K562 (cell line): ENCODE results near the gene NHSL2. TPM values are rescaled to one million over a fixed set of nuclear protein-coding genes. Genes with fewer than 3 reads are reported as not detected.

Experiments used
- ATAC-seq: fragments of 200-7000 bp; cut with Tn5 transposase; 3 replicates; pipeline ENCODE4 v1.9.1; 2020; ENCODE audit warnings: moderate library complexity
- BruUV-seq: library from RNA; stranded (reverse); fragments of 400-500 nt; replicated peaks from 2 replicates; lab custom pipeline; 2021; lab: Mats Ljungman, UMichigan
- CTCF ChIA-PET: fragments of 300-600 bp; formaldehyde crosslinking; extraction: SDS; loops from one replicate; lab custom pipeline; 2021; ENCODE audit warnings: low intra/inter-chr PET ratio; lab: Yijun Ruan, JAX
- POLR2A ChIA-PET: fragments of 300-600, 350-650 bp; sonication (Branson Sonifier 250); formaldehyde crosslinking; extraction: SDS; loops from one replicate; lab custom pipeline; 2021; ENCODE audit warnings: antibody characterized with exemption, inconsistent platforms; lab: Yijun Ruan, JAX
- DNase-seq, 4 experiments: peaks; one replicate each; pipeline versions ENCODE4 v3.0.0 to v3.0.0-alpha.2; 2011 to 2018; ENCODE audit warnings: low spot score in 3 of 4, mixed read lengths in 3 of 4; ENCODE audit errors: extremely low read depth in 1 of 4
- FAIRE-seq: peaks from 2 replicates; lab custom pipeline; 2011; peaks lifted over from hg19 to GRCh38; lab: Jason Lieb, UNC
- H2AFZ ChIP-seq: 2 replicates; pipeline ENCODE4 v1.6.0; 2011; ENCODE audit warnings: low read depth, low read length, control low read depth, inconsistent platforms
- H3K27ac ChIP-seq: fragments of 200-600 bp; 3 replicates; pipeline ENCODE4 v1.8.0; 2011; ENCODE audit warnings: low read depth, mild to moderate bottlenecking, control low read depth, inconsistent platforms, low read length, moderate library complexity, mixed read lengths; ENCODE audit errors: extremely low read depth
- H3K27me3 ChIP-seq, 2 experiments: fragments of 300-600 bp in 1 of 2; 2 replicates in 1 of 2; 3 replicates in 1 of 2; pipeline versions ENCODE4 v1.6.0 to v1.8.0; 2011; ENCODE audit warnings: inconsistent platforms in 2 of 2, low read length in 2 of 2, mild to moderate bottlenecking in 1 of 2, mixed read lengths in 1 of 2, moderate library complexity in 1 of 2; ENCODE audit not compliant: control insufficient read depth in 2 of 2, insufficient read depth in 2 of 2
- H3K36me3 ChIP-seq: fragments of 300-600 bp; 3 replicates; pipeline ENCODE4 v1.8.0; 2011; ENCODE audit warnings: mild to moderate bottlenecking, low read length, inconsistent platforms; ENCODE audit not compliant: control insufficient read depth, insufficient read depth
- H3K4me1 ChIP-seq, 2 experiments: fragments of 200-600 bp in 1 of 2; replicated peaks in 1 of 2; 2 replicates in 1 of 2; 3 replicates in 1 of 2; pipeline versions ENCODE4 v1.5.1 to v1.8.0; 2011; ENCODE audit warnings: inconsistent platforms in 2 of 2, low read length in 2 of 2, mild to moderate bottlenecking in 1 of 2, mixed read lengths in 1 of 2, moderate library complexity in 1 of 2; ENCODE audit not compliant: control insufficient read depth in 2 of 2, insufficient read depth in 2 of 2
- H3K4me2 ChIP-seq: 2 replicates; pipeline ENCODE4 v1.6.1; 2011; ENCODE audit warnings: low read length, control low read depth, inconsistent platforms, mixed read lengths; ENCODE audit not compliant: insufficient read depth
- H3K4me3 ChIP-seq: fragments of 200-600 bp; sonication (generic), shearing (Covaris generic); 2 replicates; pipeline ENCODE4 v1.5.1; 2016; ENCODE audit warnings: control low read depth, inconsistent platforms
- H3K79me2 ChIP-seq: fragments of 200-600 bp; 3 replicates; pipeline ENCODE4 v1.8.0; 2011; ENCODE audit warnings: low read length, inconsistent platforms; ENCODE audit not compliant: control insufficient read depth, insufficient read depth
- H3K9ac ChIP-seq, 2 experiments: 2 replicates each; pipeline versions ENCODE4 v1.6.0 to v1.6.1; 2011; ENCODE audit warnings: low read depth in 2 of 2, low read length in 2 of 2, control low read depth in 1 of 2, inconsistent platforms in 1 of 2, mild to moderate bottlenecking in 1 of 2, mixed read lengths in 1 of 2; ENCODE audit not compliant: insufficient read depth in 1 of 2
- H3K9me1 ChIP-seq: one replicate; pipeline ENCODE4 v1.6.0; 2011; ENCODE audit warnings: inconsistent platforms, mild to moderate bottlenecking, low read length, moderate library complexity; ENCODE audit not compliant: control insufficient read depth, insufficient read depth
- H3K9me3 ChIP-seq: replicated peaks from 2 replicates; pipeline ENCODE4 v1.5.1; 2011; ENCODE audit warnings: low read depth, low read length, inconsistent platforms; ENCODE audit not compliant: control insufficient read depth, insufficient read depth
- H4K20me1 ChIP-seq: replicated peaks from 2 replicates; pipeline ENCODE4 v1.6.1; 2011; ENCODE audit warnings: low read length, inconsistent platforms, mixed read lengths; ENCODE audit not compliant: control insufficient read depth, insufficient read depth
- CBX8 ChIP-seq: fragments of 200-600 bp; sonication (generic); IDR thresholded peaks from 2 replicates; pipeline ENCODE4 v1.6.1; 2012; ENCODE audit warnings: borderline replicate concordance, mixed run types, low read depth, mild to moderate bottlenecking, moderate library complexity, mixed read lengths, low read length, control low read depth, inconsistent platforms; ENCODE audit not compliant: poor library complexity, severe bottlenecking; ENCODE audit errors: extremely low read depth
- FOXO4 ChIP-seq: fragments of 450-650 bp; formaldehyde crosslinking; IDR thresholded peaks from 2 replicates; pipeline ENCODE4 v1.4.0; 2020; ENCODE audit warnings: mild to moderate bottlenecking, moderate library complexity
- HNRNPUL1 ChIP-seq: fragments of 200-400 bp; formaldehyde crosslinking; IDR thresholded peaks from 2 replicates; pipeline ENCODE4 v1.6.1; 2017; ENCODE audit warnings: low read length
- LEF1 ChIP-seq: fragments of 450-650 bp; IDR thresholded peaks from 2 replicates; pipeline ENCODE4 v1.6.1; 2016; ENCODE audit warnings: mild to moderate bottlenecking
- MYC ChIP-seq, 2 experiments: fragments of 250-450 bp in 1 of 2; sonication (Bioruptor Pico) in 1 of 2; IDR thresholded peaks; 2 replicates each; pipeline versions ENCODE4 v1.5.1 to v1.6.1; 2012 to 2021; ENCODE audit warnings: low read depth in 2 of 2, borderline replicate concordance in 1 of 2, improper control_type of control experiment in 1 of 2, low read length in 1 of 2, mild to moderate bottlenecking in 1 of 2, moderate library complexity in 1 of 2
- SMAD3 ChIP-seq: fragments of 450-650 bp; formaldehyde crosslinking; conservative IDR thresholded peaks from 2 replicates; pipeline ENCODE4 v1.4.0; 2020; ENCODE audit warnings: mild to moderate bottlenecking
- TFE3 ChIP-seq: fragments of 450-650 bp; formaldehyde crosslinking; IDR thresholded peaks from 2 replicates; pipeline ENCODE4 v1.4.0; 2020; ENCODE audit warnings: mild to moderate bottlenecking, mixed read lengths
- TGIF2 ChIP-seq: sonication (generic); formaldehyde crosslinking; IDR thresholded peaks from 2 replicates; pipeline ENCODE4 v1.8.1; 2022; ENCODE audit warnings: mild to moderate bottlenecking, missing genetic modification reagents, moderate library complexity
- ZBTB17 ChIP-seq: fragments of 450-650 bp; formaldehyde crosslinking; IDR thresholded peaks from 2 replicates; pipeline ENCODE4 v1.4.0; 2020; ENCODE audit warnings: mild to moderate bottlenecking
- ZNF41 ChIP-seq: fragments of 250-450 bp; sonication (Bioruptor Pico); conservative IDR thresholded peaks from 2 replicates; pipeline ENCODE4 v1.4.0; 2020; ENCODE audit warnings: mild to moderate bottlenecking
- WGBS: fragments of 100-300 bp; shearing (Covaris generic); methylation state at CpG from one replicate; pipeline ENCODE4 v1.1.6; 2016; ENCODE audit warnings: low coverage, mixed read lengths; ENCODE audit not compliant: insufficient coverage; ENCODE audit errors: missing lambda C conversion rate; 5-methylcytosine and 5-hydroxymethylcytosine counted together
- in situ Hi-C: fragments of 300-500 bp; cut with MboI; formaldehyde crosslinking; loops from 4 replicates; pipeline ENCODE4 v1.15.0; 2018; ENCODE audit warnings: inconsistent platforms, mixed read lengths
- intact Hi-C: fragments of 100-400 bp; cut with micrococcal nuclease; formaldehyde crosslinking; loops from 2 replicates; pipeline ENCODE4 v1.14.2; 2022
- polyA plus RNA-seq, 8 experiments: library from polyadenylated mRNA; depleted of rRNA in 4 of 8; stranded (reverse) in 5 of 8; unstranded in 3 of 8; fragments of >200 nt; fragmentation: Nextera tagmentation in 2 of 8; fragmentation: Illumina TruSeq in 1 of 8; extraction: Ambion mirVana in 2 of 8; extraction: Trizol in 1 of 8; gene quantifications; 2 replicates each; pipeline versions ENCODE4 v1.2.1 to v1.2.3, GENCODE V29; 2011 to 2014; ENCODE audit warnings: inconsistent platforms in 1 of 8, missing spikeins in 1 of 8
- total RNA-seq, 7 experiments: library from RNA; depleted of rRNA in 6 of 7; stranded (reverse); fragments of >200 nt in 6 of 7; fragmentation: Illumina TruSeq in 2 of 7; extraction: Trizol in 2 of 7; gene quantifications; 2 replicates each; pipeline versions ENCODE4 v1.2.1 to v1.2.3, GENCODE V29; 2011 to 2021; ENCODE audit warnings: low replicate concordance in 1 of 7

Gene NHSL2
- total and polyA plus RNA-seq, 9 of the 15 experiments (the other 6 are each of a cell fraction or from before 2014, with no cell fraction given) = 0.02 TPM; not detected in 8

GRCh38 chrX:72117636-72118210, 207.1 kb downstream of the NHSL2 start:
- Histone ChIP-seq H3K4me1 (no peaks in the 10 kb centered on the region), H3K9me3 (no peaks in the 10 kb centered on the region), H3K9me1 (no peaks in the 10 kb centered on the region), H3K4me2 (no peak overlapping the region), H2AFZ (no peak overlapping the region), H3K27me3 (peaks cover 0 to 17% of the 10 kb centered on the region in 2 experiments; a peak in 2 of 5 replicates), H3K36me3 (no peaks in the 10 kb centered on the region), H3K79me2 (no peaks in the 10 kb centered on the region), H3K4me3 (no peak overlapping the region), H4K20me1 (no peaks in the 10 kb centered on the region), H3K27ac (no peak overlapping the region), H3K9ac (no peak overlapping the region)
- ChIA-PET CTCF (no interaction called here), POLR2A (no interaction called here)
- in situ Hi-C loops = no loop called here
- 0% methylated on average over 2 of the region's 2 CpGs for whole genome bisulfite sequencing
- BruUV-seq = no TSS peak
- ATAC-seq (no peak), DNase-seq (no peak), FAIRE-seq (no peak)
- intact Hi-C loops = no loop called here
- TF ChIP-seq MYC (IDR thresholded peaks at IDR 0.05; ENCODE audit: low read depth, low read length) = no peak
- TF ChIP-seq MYC (CRISPR knock-in tag; IDR thresholded peaks at IDR 0.05; ENCODE audit: borderline replicate concordance, low read depth) = no peak
- no peak for TF ChIP-seq ZBTB17 (CRISPR knock-in tag)

- no peak overlapping the region for H2AFZ ChIP-seq
- no peaks in the 10 kb centered on the region; a peak in 2 of 5 replicates for H3K27me3 ChIP-seq
- H3K27ac ChIP-seq = no peak overlapping the region
- H3K4me1 ChIP-seq = no peaks in the 10 kb centered on the region
- H3K9ac ChIP-seq = no peak overlapping the region
- WGBS = 21% methylated on average over 6 of the region's 6 CpGs
- H3K9me1 ChIP-seq = no peaks in the 10 kb centered on the region
- POLR2A ChIA-PET = no interaction called here
- no peaks in the 10 kb centered on the region for H3K79me2 ChIP-seq
- in situ Hi-C loops = no loop called here
- BruUV-seq = no TSS peak
- no peak overlapping the region for H3K4me3 ChIP-seq
- no peak overlapping the region for H3K4me2 ChIP-seq
- TF ChIP-seq FOXO4 (CRISPR knock-in tag) = no peak
- TF ChIP-seq HNRNPUL1 = no peak
- TF ChIP-seq TGIF2 (CRISPR knock-in tag) = no peak
- TF ChIP-seq TFE3 (CRISPR knock-in tag) = no peak
- no peak for TF ChIP-seq SMAD3 (CRISPR knock-in tag)
- TF ChIP-seq ZNF41 (CRISPR knock-in tag) = no peak
- no peak for TF ChIP-seq CBX8
- TF ChIP-seq LEF1 = no peak
- TF ChIP-seq, all 486 proteins: peak for 0
- intact Hi-C loops = no loop called here
- no peak for DNase-seq
- CTCF ChIA-PET = no interaction called here
- Histone ChIP-seq H3K36me3 (no peaks in the 10 kb centered on the region), H4K20me1 (0 out of 2 replicates have a peak, but pooled peaks cover 3% of the 10 kb centered on the region), H3K9me3 (no peaks in the 10 kb centered on the region)
- FAIRE-seq = no peak
- no peak for ATAC-seq
Observed at GRCh38 chrX:72120837-72121236, 210.2 kb downstream of the NHSL2 start.
